Panc1 (cell line): ENCODE measurements around the gene KCNG2.

Experiments used
- CTCF ChIP-seq: fragments of 450-650 bp; IDR thresholded peaks from 2 replicates; pipeline ENCODE4 v1.5.1; 2017; ENCODE audit warnings: mild to moderate bottlenecking
- POLR2AphosphoS5 ChIP-seq: IDR thresholded peaks from 2 replicates; pipeline ENCODE4 v1.6.1; 2012; ENCODE audit warnings: mild to moderate bottlenecking, low read depth, low read length, moderate library complexity
- TCF7L2 ChIP-seq: IDR thresholded peaks from 2 replicates; pipeline ENCODE4 v1.6.1; 2011; ENCODE audit warnings: mild to moderate bottlenecking, low read depth, low read length, inconsistent platforms

DNA sequence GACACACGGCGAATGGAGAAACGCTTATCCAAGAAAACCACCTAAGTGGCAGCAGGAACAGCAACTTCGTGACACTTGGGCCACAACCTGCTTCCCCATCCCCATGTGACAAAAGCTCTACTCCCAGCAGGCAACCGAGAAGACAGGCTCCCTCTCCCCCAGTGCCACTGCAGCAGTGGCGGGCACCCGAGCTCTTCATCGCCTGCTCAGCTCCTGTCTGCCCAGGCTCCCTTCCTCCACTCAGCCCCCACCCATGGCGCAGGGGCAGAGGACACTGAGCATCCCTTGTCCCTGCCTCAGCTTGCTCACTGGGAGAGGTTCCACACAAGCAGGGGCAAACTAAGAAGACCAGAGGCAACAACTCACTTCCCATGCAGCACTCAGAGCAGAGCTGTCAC is 130.8 kb downstream of the KCNG2 start:
- TF ChIP-seq TCF7L2 (no peak), CTCF (no peak), POLR2AphosphoS5 (no peak)
